GM04503 (cell line): ENCODE measurements around the gene MYO5B.
"Not testable (repeated sequence)": the region's sequence is repeated elsewhere in the genome, so short reads cannot be mapped to it uniquely, and the experiment has no call there.

Experiments
- DNase-seq: peaks from one replicate; pipeline ENCODE4 v3.0.0-alpha.2; 2012; ENCODE audit warnings: low read depth

MYO5B gene

GRCh38 chr18:50194631-50195532 lies at the start of gene MYO5B:
Gene MYO5B (minus strand): TSS chr18:50195147. CDS start chr18:50194793, 354 bp downstream.
- DNase-seq = no peak

- not testable (repeated sequence) for DNase-seq
Observed at GRCh38 chr18:50241768-50242167, 46.8 kb upstream of the MYO5B start.

- DNase-seq = no peak
Observed at GRCh38 chr18:50240080-50240563, 45.2 kb upstream of the MYO5B start.

- DNase-seq = no peak
Observed at GRCh38 chr18:50232419-50232818, 37.5 kb upstream of the MYO5B start.

GRCh38 chr18:50231621-50232020 lies 36.7 kb upstream of the MYO5B start:
- no peak for DNase-seq

- not testable (repeated sequence) for DNase-seq
Observed at GRCh38 chr18:50220249-50220648, 25.3 kb upstream of the MYO5B start.

GRCh38 chr18:50218432-50219197 lies 23.7 kb upstream of the MYO5B start:
- DNase-seq = no peak

GRCh38 chr18:50209311-50209710 lies 14.4 kb upstream of the MYO5B start:
- DNase-seq = no peak

- no peak for DNase-seq
Observed at GRCh38 chr18:50207722-50208121, 12.8 kb upstream of the MYO5B start.

- DNase-seq = no peak
Observed at GRCh38 chr18:50203801-50204604, 9.1 kb upstream of the MYO5B start.

GRCh38 chr18:50201476-50202018 lies 6.6 kb upstream of the MYO5B start:
- no peak for DNase-seq

- DNase-seq = no peak
Observed at GRCh38 chr18:50199921-50200320, 5.0 kb upstream of the MYO5B start.

- DNase-seq = no peak
Observed at GRCh38 chr18:50199346-50199855, 4.5 kb upstream of the MYO5B start.

- DNase-seq = no peak
Observed at GRCh38 chr18:50196261-50196660, 1.3 kb upstream of the MYO5B start.

GRCh38 chr18:50195689-50196088 lies 742 bp upstream of the MYO5B start:
- no peak for DNase-seq

- DNase-seq = no peak
Observed at GRCh38 chr18:50193796-50194630, 934 bp downstream of the MYO5B start.

GRCh38 chr18:50192995-50193795 lies 1.8 kb downstream of the MYO5B start:
- no peak for DNase-seq

- DNase-seq = no peak
Observed at GRCh38 chr18:50190926-50191325, 4.0 kb downstream of the MYO5B start.

- DNase-seq = no peak
Observed at GRCh38 chr18:50190236-50190635, 4.7 kb downstream of the MYO5B start.

- no peak for DNase-seq
Observed at GRCh38 chr18:50189160-50189559, 5.8 kb downstream of the MYO5B start.
